T-helper 1 cell treated with Interleukin-12 subunit alpha and Interleukin-12 subunit beta and Interleukin-4 antibody, amounts not matched to agents 30 ng/mL and 1 ng/mL, for 36 hours (primary cell): ENCODE measurements around the gene CDC34. TPM values are rescaled to one million over a fixed set of nuclear protein-coding genes. Genes with fewer than 3 reads are reported as not detected.

Experiments used
- intact Hi-C: fragments of 100-400 bp; cut with micrococcal nuclease; formaldehyde crosslinking; loops from one replicate; pipeline ENCODE4 v1.15.1; 2024
- total RNA-seq: library from RNA; stranded (reverse); gene quantifications from 2 replicates; pipeline ENCODE4 v1.2.3, GENCODE V29; 2022

The CDC34 gene
- total RNA-seq, 1 donor from 2014 or later = 47.9 TPM

- intact Hi-C loops = no loop called here
These were observed 13.6 kb upstream of the CDC34 start for GRCh38 chr19:517721-518597.

DNA sequence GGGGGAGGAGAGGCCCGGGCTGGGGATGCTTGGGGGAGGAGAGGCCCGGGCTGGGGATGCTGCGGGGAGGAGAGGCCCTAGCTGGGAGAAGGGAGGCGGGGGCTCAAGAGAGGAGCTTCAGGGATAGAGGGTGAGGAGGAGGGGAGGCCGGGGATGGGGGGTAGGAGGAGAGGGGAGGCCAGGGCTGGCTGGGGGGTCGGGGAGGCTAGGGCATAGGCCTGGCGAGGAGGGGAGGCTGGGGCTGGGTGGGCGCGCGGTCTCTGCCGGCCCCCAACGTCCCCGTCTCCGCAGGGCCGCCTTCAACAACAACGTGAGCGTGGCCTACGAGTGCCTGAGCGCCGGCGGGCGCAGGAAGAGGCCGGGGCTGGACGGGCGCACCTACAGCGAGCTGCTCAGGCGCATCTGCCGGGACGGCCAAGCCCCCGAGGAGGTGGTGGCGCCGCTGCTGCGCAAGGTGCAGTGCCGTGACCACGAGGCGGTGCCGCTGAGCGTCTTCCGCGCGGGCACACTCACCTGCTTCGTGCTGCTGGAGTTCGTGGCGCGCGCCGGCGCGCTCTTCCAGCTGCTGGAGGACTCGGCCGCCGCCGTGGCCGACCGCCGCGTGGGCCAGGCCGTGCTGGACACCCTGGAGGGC is 12.8 kb upstream of the CDC34 start:
- intact Hi-C loops = no loop called here

GRCh38 chr19:519449-519865 is 12.1 kb upstream of the CDC34 start:
- intact Hi-C loops = no loop called here

DNA sequence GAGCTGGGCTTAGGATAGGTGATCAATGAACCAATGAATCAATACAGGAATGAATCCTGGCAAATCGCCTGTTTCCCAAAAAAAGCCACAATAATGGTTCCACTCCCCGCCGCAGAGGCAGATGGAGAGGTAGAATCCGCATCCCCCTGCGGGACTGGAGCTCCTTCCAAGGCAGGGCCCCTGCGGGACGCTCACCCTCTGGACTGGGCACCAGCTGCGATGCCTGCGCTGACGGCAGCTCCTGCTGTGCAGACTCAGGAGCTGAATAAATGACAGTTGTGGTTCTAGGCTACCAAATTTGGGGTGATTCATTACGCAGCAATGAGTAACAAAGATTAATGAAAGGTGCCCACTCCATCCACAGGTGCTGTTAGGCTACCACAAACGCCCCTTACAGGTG is 8.8 kb upstream of the CDC34 start:
- intact Hi-C loops = no loop called here

DNA sequence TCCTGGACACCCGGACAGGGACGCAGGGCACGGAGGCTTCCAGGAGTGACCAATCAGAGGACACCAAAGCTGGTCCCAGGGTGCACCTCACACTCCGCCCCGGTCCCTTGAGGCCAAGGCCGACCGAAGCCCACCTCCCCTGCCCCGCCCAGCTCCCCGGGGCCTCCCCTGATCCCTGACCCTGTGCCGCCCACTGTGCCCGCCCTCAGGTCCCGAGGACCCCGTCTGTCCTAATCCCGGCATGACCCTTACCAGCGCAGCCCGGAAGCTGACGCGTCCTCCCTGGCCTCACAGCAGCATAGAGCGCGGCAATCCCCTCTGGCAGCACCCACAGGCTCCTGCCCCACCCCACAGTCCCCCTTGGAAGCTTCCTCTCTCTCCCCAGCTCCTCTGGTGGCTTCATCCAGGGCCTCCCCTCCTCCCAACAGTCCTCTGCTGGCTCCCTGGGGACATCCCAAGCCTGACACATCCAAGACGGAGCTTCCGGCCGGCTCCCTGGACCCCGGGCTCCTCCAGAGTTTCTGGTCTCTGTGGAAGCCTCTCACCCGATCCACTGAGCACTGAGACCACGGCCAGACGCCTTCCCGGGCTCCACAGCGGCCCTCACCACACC is 7.4 kb upstream of the CDC34 start:
- intact Hi-C loops = no loop called here

- intact Hi-C loops = no loop called here
These were observed 6.5 kb upstream of the CDC34 start for GRCh38 chr19:525029-525428.

GRCh38 chr19:525857-526419 is 5.6 kb upstream of the CDC34 start:
- intact Hi-C loops = no loop called here

DNA sequence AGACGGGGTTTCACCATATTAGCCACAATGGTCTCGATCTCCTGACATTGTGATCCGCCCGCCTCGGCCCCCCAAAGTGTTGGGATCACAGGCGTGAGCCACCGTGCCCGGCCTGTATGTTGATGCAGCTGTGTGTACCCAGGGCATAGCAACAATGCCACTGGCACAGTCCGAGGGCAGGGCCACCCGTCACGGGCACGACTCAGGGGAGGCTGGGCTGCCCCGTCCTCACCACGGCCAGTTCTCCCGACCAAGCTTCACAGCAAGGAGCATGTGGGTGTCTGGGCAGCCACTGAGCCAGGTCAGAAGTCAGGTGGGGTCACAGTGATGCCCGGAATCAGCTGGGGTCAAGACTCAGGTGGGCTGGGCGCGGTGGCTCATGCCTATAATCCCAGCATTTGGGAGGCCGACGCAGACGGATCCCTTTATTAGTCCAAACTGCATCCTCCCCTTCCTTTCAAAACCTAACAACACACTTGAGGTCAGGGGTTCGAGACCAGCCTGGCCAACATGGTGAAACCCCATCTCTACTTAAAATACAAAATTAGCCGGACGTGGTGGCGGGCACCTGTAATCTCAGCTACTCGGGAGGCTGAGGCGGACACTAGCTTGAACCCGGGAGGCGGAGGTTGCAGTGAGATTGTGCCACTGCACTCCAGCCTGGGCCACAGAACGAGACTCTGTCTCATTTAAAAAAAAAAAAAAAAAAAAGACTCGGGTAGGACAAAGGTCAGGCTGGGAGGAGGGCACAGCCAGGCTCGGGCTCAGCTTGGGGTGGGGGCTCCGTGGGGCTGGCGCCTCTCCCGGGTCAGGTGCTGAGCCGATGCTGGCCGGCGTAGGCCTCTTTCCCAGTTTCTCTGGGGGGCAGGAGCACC is 1.2 kb upstream of the CDC34 start:
- intact Hi-C loops = loop anchor here (1.0 to 5.0 kb wide), 5 partner anchors 19 to 102 kb away; partner anchors contain the start of genes BSG, POLRMT and TPGS1

DNA sequence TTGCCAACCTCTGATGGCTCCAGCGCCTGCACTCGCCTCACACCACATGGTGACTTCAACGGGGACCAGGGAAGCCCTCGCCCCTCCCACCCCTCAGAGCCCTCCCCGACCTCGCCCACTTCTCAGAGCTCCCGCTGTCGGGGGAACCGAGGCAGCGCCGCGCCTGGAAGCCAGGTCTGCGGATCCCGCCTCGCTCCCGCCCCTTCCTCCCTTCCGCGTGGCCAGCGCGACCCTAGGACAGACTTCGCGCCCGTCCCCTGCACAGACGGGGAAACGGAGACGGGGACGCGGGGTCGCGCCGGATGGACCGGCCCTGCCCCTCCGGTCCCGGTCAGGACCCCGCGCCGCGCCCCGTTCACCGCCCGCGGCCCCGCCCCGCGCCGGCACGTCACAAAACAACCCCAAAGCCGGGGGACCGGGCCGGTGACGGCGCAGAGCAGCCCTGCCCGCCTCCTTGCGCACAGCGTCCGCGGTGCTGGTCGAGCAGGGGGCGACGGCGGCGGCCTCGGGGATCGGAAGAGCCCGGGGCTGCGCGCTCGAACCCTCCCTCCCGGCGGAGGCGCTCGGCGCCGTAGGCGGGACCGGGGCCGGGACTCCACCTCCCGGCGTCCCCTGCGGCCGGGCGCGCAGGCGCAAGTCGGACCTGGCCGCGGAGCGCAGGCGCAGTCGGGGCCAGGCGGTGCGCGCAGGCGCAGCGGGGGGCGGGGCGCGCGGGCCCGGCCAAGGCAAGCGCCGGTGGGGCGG is 379 bp upstream of the CDC34 start:
- intact Hi-C loops = loop anchor here (1.0 to 5.0 kb wide), 5 partner anchors 20 to 101 kb away; partner anchors contain the start of genes BSG, POLRMT and TPGS1

DNA sequence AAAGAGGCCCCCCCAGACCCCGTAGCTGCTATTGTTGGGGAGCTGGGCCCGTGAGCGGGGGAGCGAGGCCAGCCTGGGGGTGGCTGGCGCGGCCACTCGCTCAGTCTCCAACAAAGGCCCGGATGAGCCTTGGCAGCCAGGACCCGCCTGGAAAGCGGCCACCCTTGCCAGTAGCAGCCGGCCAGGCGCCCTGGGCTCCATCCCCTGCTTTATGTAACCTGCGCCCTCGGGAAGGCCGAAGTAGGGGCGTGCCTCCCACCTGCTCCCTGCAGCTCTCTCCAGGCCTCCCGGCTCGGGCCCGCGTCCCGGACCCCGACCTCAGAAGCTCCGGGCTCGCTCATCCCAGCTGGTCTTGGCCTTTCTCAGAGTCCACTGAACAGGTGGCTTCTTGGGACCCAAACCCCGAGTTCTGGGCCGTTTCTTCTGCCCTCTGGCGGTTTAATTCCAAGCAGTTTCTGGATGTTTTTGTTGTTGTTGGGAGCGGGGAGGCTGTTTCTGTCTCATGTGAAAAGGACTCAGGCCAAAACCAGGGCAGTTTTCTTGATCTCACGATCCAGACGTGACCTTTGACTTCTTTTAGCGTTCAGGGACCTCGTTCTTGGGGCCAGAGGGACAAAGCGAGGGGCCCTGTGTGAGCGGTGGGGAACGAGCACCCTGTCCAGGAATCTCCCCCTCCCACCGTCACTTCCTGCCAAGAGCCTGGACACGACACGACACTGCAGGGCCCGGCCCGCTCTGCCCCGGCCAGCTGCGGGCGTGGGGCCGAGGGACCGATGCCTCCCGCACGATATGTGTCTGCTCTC is 1.2 kb downstream of the CDC34 start:
- intact Hi-C loops = loop anchor here (1.0 to 5.0 kb wide), 3 partner anchors 11 to 130 kb away; partner anchors contain the start of genes POLRMT and RNF126

- intact Hi-C loops = loop anchor here (2.0 to 5.0 kb wide), 2 partner anchors 99 to 129 kb away; partner anchors contain the start of genes POLRMT and RNF126
These were observed 2.0 kb downstream of the CDC34 start for GRCh38 chr19:533364-534058.

- intact Hi-C loops = loop anchor here (5.0 kb wide), 1 partner anchor 98 kb away; the partner anchor contains the start of gene POLRMT
These were observed 2.5 kb downstream of the CDC34 start for GRCh38 chr19:534088-534487.

DNA sequence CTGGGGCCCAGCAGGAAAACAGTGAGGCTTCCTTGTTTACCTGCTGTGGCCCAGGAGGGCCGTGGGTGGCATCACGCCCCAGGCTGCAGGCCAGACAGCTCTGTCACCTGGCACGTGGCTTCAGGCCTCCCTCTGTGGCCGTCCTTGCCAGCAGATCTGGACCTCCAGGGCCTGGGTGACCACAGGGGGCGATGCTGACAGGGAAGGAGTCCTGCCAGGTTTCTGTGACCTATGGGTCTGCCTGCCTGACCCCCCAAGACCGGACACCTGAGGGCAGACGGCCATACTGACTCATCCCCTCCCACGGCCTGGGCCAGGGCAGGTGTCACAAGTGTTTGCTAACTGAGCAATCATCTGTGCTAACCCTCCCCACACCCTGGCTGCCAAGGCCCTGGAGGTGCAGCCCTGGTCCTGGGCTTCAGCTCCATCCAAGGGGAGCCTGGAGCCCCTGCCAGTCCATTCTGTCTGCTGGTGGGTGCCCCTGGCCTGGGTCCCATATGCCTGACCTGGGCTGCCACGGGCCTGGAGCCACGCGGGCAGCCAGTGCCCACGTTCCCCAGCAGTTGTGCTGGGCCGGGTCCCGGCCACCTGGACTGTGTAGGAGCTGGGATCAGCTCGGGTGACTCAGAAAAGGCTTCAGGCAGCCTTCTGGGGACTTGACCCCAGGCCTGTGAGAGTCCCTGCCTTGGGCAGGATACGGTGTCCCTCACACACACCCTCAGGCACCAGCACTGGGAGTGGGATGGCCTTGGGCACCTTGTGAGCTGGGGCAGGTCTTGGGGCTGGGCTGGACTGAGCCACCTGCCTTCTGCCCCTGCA is 3.7 kb downstream of the CDC34 start:
- intact Hi-C loops = no loop called here

DNA sequence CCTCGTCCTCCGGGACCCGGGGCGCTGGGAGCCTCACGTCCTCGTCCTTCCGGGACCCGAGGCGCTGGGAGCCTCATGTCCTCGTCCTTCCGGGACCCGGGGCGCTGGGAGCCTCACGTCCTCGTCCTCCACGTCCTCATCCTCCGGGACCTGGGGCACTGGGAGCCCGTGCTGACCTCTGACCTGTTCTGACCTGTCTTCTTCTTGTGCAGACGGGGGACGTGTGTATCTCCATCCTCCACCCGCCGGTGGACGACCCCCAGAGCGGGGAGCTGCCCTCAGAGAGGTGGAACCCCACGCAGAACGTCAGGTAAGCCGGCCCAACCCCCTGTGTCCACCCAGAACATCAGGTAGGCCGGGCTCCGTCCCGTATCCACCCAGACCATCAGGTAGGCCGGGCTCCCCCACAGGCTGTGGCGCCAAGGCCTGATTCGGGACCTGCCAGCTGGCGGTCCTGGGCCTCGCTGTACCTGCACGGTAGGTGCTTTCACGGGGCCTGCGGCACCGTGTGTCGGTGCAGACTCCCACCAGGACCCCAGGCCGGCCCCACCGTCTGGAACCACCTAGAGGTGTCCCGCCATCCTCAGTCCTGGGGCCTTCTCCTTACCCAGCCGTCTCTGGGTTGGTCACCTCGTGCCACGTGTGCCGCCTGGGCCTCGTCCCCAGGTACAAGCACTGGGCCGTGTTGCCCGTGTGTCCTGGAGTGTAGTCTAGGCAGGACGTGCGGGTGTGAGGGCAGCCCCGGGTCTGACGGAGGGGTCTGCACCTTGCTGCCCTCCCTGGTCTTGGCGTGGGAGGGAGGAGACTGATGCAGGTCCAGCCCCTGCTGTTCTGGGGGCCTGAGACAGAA is 4.7 kb downstream of the CDC34 start:
- intact Hi-C loops = no loop called here

DNA sequence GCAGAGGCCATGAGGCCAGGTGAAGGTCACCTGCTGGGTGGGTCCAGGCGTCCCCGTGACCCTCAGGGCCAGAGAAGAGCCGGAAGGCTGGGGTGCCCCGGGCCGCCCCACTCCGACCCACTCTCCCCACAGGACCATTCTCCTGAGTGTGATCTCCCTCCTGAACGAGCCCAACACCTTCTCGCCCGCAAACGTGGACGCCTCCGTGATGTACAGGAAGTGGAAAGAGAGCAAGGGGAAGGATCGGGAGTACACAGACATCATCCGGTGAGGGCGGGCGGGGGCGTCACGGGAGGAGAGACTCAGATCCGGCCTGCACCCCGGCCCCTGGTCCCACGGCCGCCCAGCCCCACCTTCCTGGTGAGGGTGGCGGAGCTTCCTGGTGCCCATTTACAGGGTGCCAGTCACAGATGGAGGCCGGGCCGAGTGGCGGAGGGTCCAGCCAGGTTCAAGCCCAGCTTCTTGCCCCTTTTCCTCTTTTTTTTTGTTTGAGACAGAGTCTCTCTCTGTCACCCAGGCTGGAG is 5.4 kb downstream of the CDC34 start:
- intact Hi-C loops = no loop called here
